Peyer's patch (tissue), 4 donors: Measurements from ENCODE around the gene MPL. TPM values are rescaled to one million over a fixed set of nuclear protein-coding genes. Genes with fewer than 3 reads are reported as not detected.
A peak's percentile ranks its signal among the peaks of the same experiment; 100 is the strongest.

Experiments used
- DNase-seq, 3 donors: peaks; one replicate each; pipeline ENCODE4 v3.0.0-alpha.2; 2017 to 2019
- H3K27ac ChIP-seq, 4 donors: fragments of 200-600 bp; sonication (generic); one replicate each; pipeline ENCODE4 v1.5.1; 2016 to 2019
- H3K27me3 ChIP-seq, 2 donors: fragments of 200-600 bp; sonication (generic); one replicate each; pipeline ENCODE4 v1.5.1; 2019
- H3K36me3 ChIP-seq, 3 donors: fragments of 200-600 bp; sonication (generic); one replicate each; pipeline ENCODE4 v1.5.1; 2016 to 2019
- H3K4me1 ChIP-seq, 4 donors: fragments of 200-600 bp; sonication (generic); one replicate each; pipeline ENCODE4 v1.5.1; 2016 to 2019
- H3K4me3 ChIP-seq, 4 donors: fragments of 200-600 bp; sonication (generic); 1 replicate in 3 of 4; 2 replicates in 1 of 4; pipeline ENCODE4 v1.5.1; 2016 to 2019; ENCODE audit warnings: mild to moderate bottlenecking in 1 of 4
- H3K9me3 ChIP-seq, 4 donors: fragments of 200-600 bp; sonication (generic); one replicate each; pipeline ENCODE4 v1.5.1; 2016 to 2019; ENCODE audit warnings: mild to moderate bottlenecking in 1 of 4
- CTCF ChIP-seq, 6 experiments: fragments of 450-650 bp in 4 of 6; fragments of 200-600 bp in 2 of 6; sonication (generic) in 1 of 6; IDR thresholded peaks; one replicate each; pipeline ENCODE4 v1.5.1; 2017 to 2019; ENCODE audit warnings: antibody characterized with exemption in 6 of 6, mild to moderate bottlenecking in 3 of 6, moderate library complexity in 1 of 6
- POLR2A ChIP-seq, 2 donors: fragments of 450-650 bp; IDR thresholded peaks; one replicate each; pipeline ENCODE4 v1.5.1; 2017; ENCODE audit warnings: antibody characterized with exemption in 2 of 2, mild to moderate bottlenecking in 2 of 2, moderate library complexity in 2 of 2
- total RNA-seq, 4 donors: library from RNA; depleted of rRNA; stranded (reverse); fragments of >200 nt; gene quantifications; one replicate each; pipeline ENCODE4 v1.1.0, GENCODE V29; 2016

The MPL gene
- total RNA-seq, 4 donors from 2014 or later: not detected

DNA sequence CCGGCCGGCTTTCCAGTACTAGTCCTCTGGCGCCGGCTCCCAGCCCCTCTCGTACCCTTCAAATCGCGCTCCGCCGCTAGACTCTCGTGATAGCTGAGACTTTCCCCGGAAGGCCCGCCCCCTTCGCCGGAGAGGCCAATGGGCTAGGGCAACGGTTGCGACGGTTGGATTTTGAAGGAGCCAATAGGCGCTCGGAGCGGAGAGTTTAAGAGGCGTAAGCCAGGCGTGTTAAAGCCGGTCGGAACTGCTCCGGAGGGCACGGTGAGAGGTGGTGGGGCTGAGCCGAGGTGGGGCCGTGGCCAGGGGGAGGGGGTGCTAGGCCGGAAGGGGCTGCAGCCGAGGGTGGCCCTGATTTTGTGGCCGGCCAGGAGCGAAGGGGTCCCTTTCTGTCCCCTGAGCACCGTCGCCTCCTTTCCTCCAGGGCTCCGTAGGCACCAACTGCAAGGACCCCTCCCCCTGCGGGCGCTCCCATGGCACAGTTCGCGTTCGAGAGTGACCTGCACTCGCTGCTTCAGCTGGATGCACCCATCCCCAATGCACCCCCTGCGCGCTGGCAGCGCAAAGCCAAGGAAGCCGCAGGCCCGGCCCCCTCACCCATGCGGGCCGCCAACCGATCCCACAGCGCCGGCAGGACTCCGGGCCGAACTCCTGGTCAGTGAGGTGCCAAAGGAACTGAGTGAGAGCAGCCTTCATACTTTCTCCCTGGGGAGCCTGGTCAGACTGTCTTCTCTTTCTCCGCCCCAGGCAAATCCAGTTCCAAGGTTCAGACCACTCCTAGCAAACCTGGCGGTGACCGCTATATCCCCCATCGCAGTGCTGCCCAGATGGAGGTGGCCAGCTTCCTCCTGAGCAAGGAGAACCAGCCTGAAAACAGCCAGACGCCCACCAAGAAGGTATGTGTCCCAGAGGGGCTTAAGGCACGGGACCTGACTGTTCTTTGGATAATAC, 21.4 kb downstream of the MPL start, which contains the start of gene CDC20:
Gene CDC20, plus strand, starts transcription at position 236 of the 948 bp plus-strand sequence. Its CDS starts 235 bp downstream, at position 471.
- H3K4me3 ChIP-seq: peak within 1 kb of the TSS; percentile 53 to 66 (median 62)
- peak within 1 kb of the TSS; percentile 83 to 94 (median 94) for H3K27ac ChIP-seq

DNA sequence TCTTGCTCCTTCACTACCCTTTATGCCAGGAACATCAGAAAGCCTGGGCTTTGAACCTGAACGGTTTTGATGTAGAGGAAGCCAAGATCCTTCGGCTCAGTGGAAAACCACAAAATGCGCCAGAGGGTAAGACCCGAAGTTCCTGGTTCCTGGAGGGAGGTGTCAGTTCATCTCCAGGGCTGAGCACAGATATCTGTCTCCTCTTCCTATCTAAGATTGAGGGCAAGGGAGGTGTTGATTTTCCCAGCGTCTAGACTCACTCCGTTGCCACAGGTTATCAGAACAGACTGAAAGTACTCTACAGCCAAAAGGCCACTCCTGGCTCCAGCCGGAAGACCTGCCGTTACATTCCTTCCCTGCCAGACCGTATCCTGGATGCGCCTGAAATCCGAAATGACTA, 22.1 kb downstream of the MPL start:
- no peak for DNase-seq
- H3K27ac ChIP-seq: peak overlapping the region in 3 of 4 donors; percentile 93 to 94 (median 94)
- H3K4me3 ChIP-seq: peak overlapping the region in 1 of 4 donors; percentile 60
- H3K36me3 ChIP-seq: peaks cover 0 to 43% (median 0%) of the 10 kb centered on the region in 3 donors
- no peaks in the 10 kb centered on the region for H3K9me3 ChIP-seq
- H3K27me3 ChIP-seq: no peaks in the 10 kb centered on the region
- TF ChIP-seq POLR2A (IDR thresholded peaks at IDR 0.05): no peak
- TF ChIP-seq CTCF (IDR thresholded peaks at IDR 0.05): no peak
- peaks cover 5 to 40% (median 6%) of the 10 kb centered on the region in 4 donors for H3K4me1 ChIP-seq

More for the DNA sequence above, 21.4 kb downstream of the MPL start, which contains the start of gene CDC20:
- peaks cover 5 to 40% (median 6%) of the 10 kb centered on the region in 4 donors for H3K4me1 ChIP-seq
- no peaks in the 10 kb centered on the region for H3K9me3 ChIP-seq
- peak; percentile 99 to 100 (median 99) for DNase-seq
- peaks cover 0 to 36% (median 0%) of the 10 kb centered on the region in 3 donors for H3K36me3 ChIP-seq
- H3K27me3 ChIP-seq: no peaks in the 10 kb centered on the region
- TF ChIP-seq CTCF (IDR thresholded peaks at IDR 0.05) (no peak), POLR2A (IDR thresholded peaks at IDR 0.05) (no peak)

DNA sequence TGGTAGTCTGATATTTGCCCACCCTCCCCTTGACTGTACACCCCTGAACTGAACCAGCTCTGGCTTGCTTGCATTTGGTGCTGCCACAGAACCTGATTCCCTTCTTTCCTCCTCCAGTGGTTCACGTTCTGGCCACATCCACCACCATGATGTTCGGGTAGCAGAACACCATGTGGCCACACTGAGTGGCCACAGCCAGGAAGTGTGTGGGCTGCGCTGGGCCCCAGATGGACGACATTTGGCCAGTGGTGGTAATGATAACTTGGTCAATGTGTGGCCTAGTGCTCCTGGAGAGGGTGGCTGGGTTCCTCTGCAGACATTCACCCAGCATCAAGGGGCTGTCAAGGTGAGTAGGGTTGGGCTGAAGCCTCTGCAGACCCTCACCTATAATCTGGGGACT, 23.0 kb downstream of the MPL start:
- no peak for TF ChIP-seq POLR2A (IDR thresholded peaks at IDR 0.05)
- no peak for TF ChIP-seq CTCF (IDR thresholded peaks at IDR 0.05)
- no peak for DNase-seq
- no peak overlapping the region for H3K4me3 ChIP-seq
- H3K4me1 ChIP-seq: peaks cover 5 to 43% (median 6%) of the 10 kb centered on the region in 4 donors
- H3K27me3 ChIP-seq: no peaks in the 10 kb centered on the region
- no peaks in the 10 kb centered on the region for H3K9me3 ChIP-seq
- peaks cover 0 to 50% (median 0%) of the 10 kb centered on the region in 3 donors for H3K36me3 ChIP-seq
- H3K27ac ChIP-seq: no peak overlapping the region

DNA sequence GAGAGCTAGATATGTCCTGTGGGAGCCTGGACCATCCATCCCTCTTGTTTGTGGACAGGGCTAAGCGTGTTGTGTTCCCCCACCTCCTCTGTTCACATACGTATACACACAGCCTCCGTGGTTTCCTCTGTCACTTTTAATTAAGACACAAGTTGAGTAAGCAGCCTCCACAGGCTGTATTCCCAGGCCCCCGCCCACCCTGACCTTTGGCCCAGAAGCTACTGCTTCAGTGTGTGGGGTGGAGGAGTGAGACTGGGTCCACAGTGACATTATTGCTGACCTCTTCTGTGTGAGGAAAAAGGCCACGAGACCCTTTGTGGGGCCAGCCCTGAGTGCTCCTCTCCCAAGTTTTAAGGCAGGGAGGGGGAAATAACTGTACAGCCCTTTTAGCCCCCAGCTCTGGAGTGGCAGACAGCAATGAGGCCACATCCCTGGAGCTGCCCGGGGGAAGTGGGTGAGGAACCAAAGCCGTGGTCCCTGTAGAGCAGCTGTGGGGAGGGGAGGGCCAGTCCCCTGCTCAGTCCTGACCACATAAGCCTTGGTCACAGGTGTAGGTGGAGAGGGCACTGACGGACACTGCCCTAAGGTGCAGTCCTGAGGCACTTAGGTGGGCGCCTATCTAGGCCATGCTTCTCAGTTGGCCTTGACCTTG, 25.8 kb downstream of the MPL start:
- peak in 2 of 3 donors; percentile 73 to 80 for DNase-seq
- H3K4me1 ChIP-seq: peaks cover 4 to 48% (median 12%) of the 10 kb centered on the region in 4 donors
- H3K9me3 ChIP-seq: no peaks in the 10 kb centered on the region
- peaks cover 0 to 50% (median 0%) of the 10 kb centered on the region in 3 donors for H3K36me3 ChIP-seq
- peak overlapping the region in 2 of 4 donors; percentile 15 to 82 for H3K27ac ChIP-seq
- no peak overlapping the region for H3K4me3 ChIP-seq
- H3K27me3 ChIP-seq: no peaks in the 10 kb centered on the region
- TF ChIP-seq POLR2A (IDR thresholded peaks at IDR 0.05) (peak in 1 of 2 donors; percentile 19), CTCF (IDR thresholded peaks at IDR 0.05) (no peak)

- Histone ChIP-seq H3K27ac (peak overlapping the region in 2 of 4 donors; percentile 15 to 82), H3K4me1 (peaks cover 4 to 52% (median 16%) of the 10 kb centered on the region in 4 donors), H3K4me3 (no peak overlapping the region), H3K27me3 (no peaks in the 10 kb centered on the region), H3K9me3 (no peaks in the 10 kb centered on the region), H3K36me3 (peaks cover 0 to 50% (median 0%) of the 10 kb centered on the region in 3 donors)
- TF ChIP-seq CTCF (IDR thresholded peaks at IDR 0.05): no peak
- no peak for TF ChIP-seq POLR2A (IDR thresholded peaks at IDR 0.05)
- no peak for DNase-seq
Observed at GRCh38 chr1:43363935-43364525, 26.4 kb downstream of the MPL start.
